IMR-90 (cell line): Measurements from ENCODE around the gene WWC2. TPM values are rescaled to one million over a fixed set of nuclear protein-coding genes. Genes with fewer than 3 reads are reported as not detected.

ENCODE experiments used
- ATAC-seq: fragments of 200-7000 bp; cut with Tn5 transposase; 2 replicates; pipeline ENCODE4 v1.9.1; 2020; ENCODE audit warnings: low read depth, mild to moderate bottlenecking, moderate library complexity
- BruUV-seq: library from RNA; stranded (reverse); fragments of 400-500 nt; replicated peaks from 2 replicates; lab custom pipeline; 2021; lab: Mats Ljungman, UMichigan
- CTCF ChIA-PET: fragments of 300-600 bp; formaldehyde crosslinking; extraction: SDS; loops from one replicate; lab custom pipeline; 2021; ENCODE audit warnings: antibody characterized with exemption; lab: Yijun Ruan, JAX
- POLR2A ChIA-PET: fragments of 300-600 bp; sonication (Branson Sonifier 250); formaldehyde crosslinking; loops from one replicate; lab custom pipeline; 2022; ENCODE audit warnings: antibody characterized with exemption; ENCODE audit not compliant: unreplicated experiment; lab: Charles Lee
- DNase-seq: peaks from one replicate; pipeline ENCODE4 v3.0.0; 2013
- H2AFZ ChIP-seq: replicated peaks from 2 replicates; pipeline ENCODE3; 2013; ENCODE audit warnings: low read length, mild to moderate bottlenecking; ENCODE audit not compliant: poor library complexity
- H2AK5ac ChIP-seq: 2 replicates; pipeline ENCODE4 v1.6.1; 2013; ENCODE audit warnings: low read depth, low read length, inconsistent platforms
- H2AK9ac ChIP-seq: replicated peaks from 2 replicates; pipeline ENCODE3; 2013; ENCODE audit warnings: mild to moderate bottlenecking, low read depth, low read length, moderate library complexity; ENCODE audit not compliant: poor library complexity
- H2BK120ac ChIP-seq: 2 replicates; pipeline ENCODE4 v1.6.1; 2013; ENCODE audit warnings: low read depth, low read length, inconsistent platforms
- H2BK15ac ChIP-seq: 3 replicates; pipeline ENCODE4 v1.6.1; 2013; ENCODE audit warnings: low read depth, low read length, inconsistent platforms
- H2BK20ac ChIP-seq: 2 replicates; pipeline ENCODE4 v1.6.1; 2013; ENCODE audit warnings: low read depth, mild to moderate bottlenecking, inconsistent platforms, low read length, moderate library complexity
- H2BK5ac ChIP-seq: 2 replicates; pipeline ENCODE4 v1.6.1; 2013; ENCODE audit warnings: mild to moderate bottlenecking, low read depth, low read length, inconsistent platforms; ENCODE audit not compliant: poor library complexity, severe bottlenecking
- H3K14ac ChIP-seq: replicated peaks from 2 replicates; pipeline ENCODE4 v1.6.1; 2013; ENCODE audit warnings: low read depth, low read length, inconsistent platforms
- H3K18ac ChIP-seq: 2 replicates; pipeline ENCODE4 v1.6.1; 2013; ENCODE audit warnings: low read depth, low read length, control low read depth
- H3K23ac ChIP-seq: 2 replicates; pipeline ENCODE4 v1.6.1; 2013; ENCODE audit warnings: low read depth, low read length, inconsistent platforms
- H3K27ac ChIP-seq: 2 replicates; pipeline ENCODE4 v1.5.1; 2013; ENCODE audit warnings: mild to moderate bottlenecking, control low read depth, low read length; ENCODE audit not compliant: insufficient read depth
- H3K27me3 ChIP-seq: 2 replicates; pipeline ENCODE4 v1.6.1; 2013; ENCODE audit warnings: low read length; ENCODE audit not compliant: control insufficient read depth, insufficient read depth
- H3K36me3 ChIP-seq: 2 replicates; pipeline ENCODE4 v1.6.1; 2013; ENCODE audit warnings: low read length, mixed read lengths; ENCODE audit not compliant: control insufficient read depth, insufficient read depth
- H3K4ac ChIP-seq: 2 replicates; pipeline ENCODE4 v1.6.1; 2013; ENCODE audit warnings: low read depth, low read length, inconsistent platforms
- H3K4me1 ChIP-seq: 2 replicates; pipeline ENCODE4 v1.6.1; 2013; ENCODE audit warnings: low read length, mixed read lengths; ENCODE audit not compliant: control insufficient read depth, insufficient read depth
- H3K4me2 ChIP-seq: 2 replicates; pipeline ENCODE4 v1.6.1; 2013; ENCODE audit warnings: low read depth, mild to moderate bottlenecking, control low read depth, low read length, moderate library complexity
- H3K4me3 ChIP-seq: 2 replicates; pipeline ENCODE4 v1.5.1; 2013; ENCODE audit warnings: low read depth, mild to moderate bottlenecking, control low read depth, low read length, moderate library complexity; ENCODE audit not compliant: insufficient read depth
- H3K56ac ChIP-seq: 2 replicates; pipeline ENCODE4 v1.6.1; 2013; ENCODE audit warnings: low read length, inconsistent platforms; ENCODE audit not compliant: insufficient read depth; ENCODE audit errors: extremely low read depth
- H3K79me1 ChIP-seq, 2 experiments: 2 replicates each; pipeline ENCODE4 v1.6.1; 2013; ENCODE audit warnings: low read length in 2 of 2, inconsistent platforms in 1 of 2, low read depth in 1 of 2
- H3K9ac ChIP-seq: 2 replicates; pipeline ENCODE4 v1.6.1; 2013; ENCODE audit warnings: low read depth, low read length, control low read depth
- H3K9me1 ChIP-seq: 2 replicates; pipeline ENCODE4 v1.6.1; 2013; ENCODE audit warnings: low read length, inconsistent platforms; ENCODE audit not compliant: insufficient read depth
- H3K9me3 ChIP-seq: 2 replicates; pipeline ENCODE4 v1.6.1; 2013; ENCODE audit warnings: low read length; ENCODE audit not compliant: control insufficient read depth, insufficient read depth
- H4K20me1 ChIP-seq: 2 replicates; pipeline ENCODE4 v1.6.1; 2013; ENCODE audit warnings: low read length, inconsistent platforms; ENCODE audit not compliant: insufficient read depth
- H4K5ac ChIP-seq: 2 replicates; pipeline ENCODE4 v1.6.1; 2013; ENCODE audit warnings: mild to moderate bottlenecking, low read depth, low read length, control low read depth
- H4K8ac ChIP-seq, 2 experiments: 2 replicates each; pipeline ENCODE4 v1.6.1; 2013; ENCODE audit warnings: low read depth in 2 of 2, low read length in 2 of 2, control low read depth in 1 of 2, inconsistent platforms in 1 of 2
- H4K91ac ChIP-seq: 2 replicates; pipeline ENCODE4 v1.6.1; 2013; ENCODE audit warnings: low read depth, low read length, inconsistent platforms; ENCODE audit not compliant: insufficient read depth
- BHLHE40 ChIP-seq: fragments of 150-350 bp; IDR thresholded peaks from 2 replicates; pipeline ENCODE4 v1.6.1; 2016; ENCODE audit warnings: mild to moderate bottlenecking, low read depth, low read length
- FOS ChIP-seq: fragments of 150-350 bp; IDR thresholded peaks from 2 replicates; pipeline ENCODE4 v1.6.1; 2016; ENCODE audit warnings: low read depth, low read length
- MAZ ChIP-seq: IDR thresholded peaks from 2 replicates; pipeline ENCODE4 v1.6.1; 2012; ENCODE audit warnings: low read depth, mild to moderate bottlenecking, low read length, improper control_type of control experiment, moderate library complexity, borderline replicate concordance
- POLR2A ChIP-seq: IDR thresholded peaks from 2 replicates; pipeline ENCODE4 v1.6.1; 2012; ENCODE audit warnings: mild to moderate bottlenecking, low read depth, low read length
- RCOR1 ChIP-seq: IDR thresholded peaks from 2 replicates; pipeline ENCODE4 v1.6.1; 2012; ENCODE audit warnings: mild to moderate bottlenecking, low read length, improper control_type of control experiment; ENCODE audit not compliant: insufficient replicate concordance
- SMC3 ChIP-seq: fragments of 150-350 bp; IDR thresholded peaks from 2 replicates; pipeline ENCODE4 v1.6.1; 2016; ENCODE audit warnings: low read depth, mild to moderate bottlenecking, antibody characterized with exemption, low read length, moderate library complexity
- USF2 ChIP-seq: fragments of 150-350 bp; IDR thresholded peaks from 2 replicates; pipeline ENCODE4 v1.6.1; 2017; ENCODE audit warnings: mild to moderate bottlenecking, antibody characterized with exemption, low read length, low read depth
- WGBS, 2 experiments: methylation state at CpG; one replicate each; pipeline versions ENCODE4 v1.1.5 to v1.1.7; 2013; ENCODE audit warnings: missing lambda C conversion rate in 2 of 2; ENCODE audit not compliant: insufficient read length in 1 of 2; ENCODE audit errors: extremely low coverage in 2 of 2; 5-methylcytosine and 5-hydroxymethylcytosine counted together
- dilution Hi-C: fragments of 300-500 bp; cut with HindIII; formaldehyde crosslinking; loops from one replicate; pipeline ENCODE4 v1.14.3; 2018; ENCODE audit warnings: low sequenced_read_pairs; ENCODE audit not compliant: unreplicated experiment
- in situ Hi-C: fragments of 300-500 bp; cut with MboI; formaldehyde crosslinking; loops from 3 replicates; pipeline ENCODE4 v1.14.3; 2019; ENCODE audit warnings: low sequenced_read_pairs, inconsistent platforms, mixed read lengths
- intact Hi-C: fragments of 100-400 bp; cut with micrococcal nuclease; formaldehyde crosslinking; loops from 2 replicates; pipeline ENCODE4 v1.10.0; 2022
- polyA plus RNA-seq, 3 experiments: library from polyadenylated mRNA; depleted of rRNA; stranded (reverse); fragments of >200 nt; gene quantifications; 2 replicates each; pipeline ENCODE4 v1.2.3, GENCODE V29; 2012; ENCODE audit warnings: low replicate concordance in 1 of 3
- total RNA-seq: library from RNA; depleted of rRNA; stranded (reverse); fragments of >200 nt; gene quantifications from 2 replicates; pipeline ENCODE4 v1.2.3, GENCODE V29; 2012

The WWC2 gene
- total and polyA plus RNA-seq, 2 of the 4 experiments (the other 2 are of a cell fraction): 26.6 to 27.4 TPM

- Histone ChIP-seq H2AK5ac (peak overlapping the region; percentile 85), H4K8ac (no peak overlapping the region), H3K9ac (no peak overlapping the region), H2AFZ (no peak overlapping the region), H3K4me3 (no peak overlapping the region), H2BK20ac (peak overlapping the region; percentile 1; the same call in 1 of the 2 replicates), H4K5ac (no peak overlapping the region), H4K91ac (no peak overlapping the region), H4K20me1 (no peaks in the 10 kb centered on the region), H3K79me1 (no peaks in the 10 kb centered on the region), H3K14ac (no peak overlapping the region), H2BK120ac (peak overlapping the region; percentile 42; the same call in 1 of the 2 replicates), H3K23ac (no peak overlapping the region), H3K56ac (no peak overlapping the region), H2AK9ac (no peak overlapping the region), H3K9me3 (peaks cover 3% of the 10 kb centered on the region), H2BK5ac (no peak overlapping the region), H3K36me3 (no peaks in the 10 kb centered on the region), H3K4ac (no peak overlapping the region), H2BK15ac (0 out of 3 replicates have a peak overlapping the region, but pooled peaks have one; percentile 3), H3K4me1 (peaks cover 9% of the 10 kb centered on the region), H3K18ac (no peak overlapping the region), H3K27me3 (no peaks in the 10 kb centered on the region), H3K9me1 (peaks cover 7% of the 10 kb centered on the region), H3K27ac (no peak overlapping the region), H3K4me2 (no peak overlapping the region)
- intact Hi-C loops (no loop called here), dilution Hi-C loops (no loop called here), in situ Hi-C loops (no loop called here)
- CTCF ChIA-PET: no interaction called here
- POLR2A ChIA-PET: no interaction called here
- WGBS, 2 experiments: 92% methylated on average over 5 of the region's 9 CpGs; no CpG with 5 or more reads in 1 of the 2 experiments
- no peak for ATAC-seq
- TF ChIP-seq POLR2A (no peak), FOS (no peak), SMC3 (no peak), BHLHE40 (no peak), USF2 (no peak), RCOR1 (no peak), MAZ (no peak)
- no TSS peak for BruUV-seq
- DNase-seq: no peak
Observed at GRCh38 chr4:183333202-183333601, 234.1 kb downstream of the WWC2 start.
